B cell (primary cell): ENCODE measurements around the gene ZNF296.

Experiments
- CTCF ChIP-seq: fragments of 200-600 bp; IDR thresholded peaks from one replicate; pipeline ENCODE4 v1.8.0; 2022; ENCODE audit warnings: antibody characterized with exemption, mild to moderate bottlenecking
- EZH2 ChIP-seq: IDR thresholded peaks from 2 replicates; pipeline ENCODE4 v1.6.1; 2012; ENCODE audit warnings: borderline replicate concordance, low read depth, mild to moderate bottlenecking, moderate library complexity, low read length; ENCODE audit not compliant: insufficient read depth, poor library complexity, severe bottlenecking

- no peak for TF ChIP-seq CTCF
- no peak for TF ChIP-seq EZH2
Observed at GRCh38 chr19:45082170-45082569, 5.9 kb upstream of the ZNF296 start.
